B cell (primary cell): ENCODE measurements around the gene RAPGEF1. TPM values are rescaled to one million over a fixed set of nuclear protein-coding genes. Genes with fewer than 3 reads are reported as not detected.

Source experiments
- ATAC-seq: fragments of 200-7000 bp; cut with Tn5 transposase; one replicate; pipeline ENCODE4 v1.10.0; 2021; ENCODE audit warnings: low read depth, mild to moderate bottlenecking, moderate number of reproducible peaks, moderate library complexity
- CTCF ChIA-PET: fragments of 350-600 bp; sonication (Branson Sonifier 250); formaldehyde crosslinking; loops from one replicate; lab custom pipeline; 2021; ENCODE audit warnings: antibody characterized with exemption, inconsistent platforms; lab: Charles Lee
- POLR2A ChIA-PET: fragments of 350-600 bp; sonication (Branson Sonifier 250); formaldehyde crosslinking; loops from one replicate; lab custom pipeline; 2021; ENCODE audit warnings: antibody characterized with exemption; lab: Charles Lee
- DNase-seq: peaks from one replicate; pipeline ENCODE4 v3.0.0; 2013
- H2AFZ ChIP-seq: 2 replicates; pipeline ENCODE4 v1.6.1; 2012; ENCODE audit warnings: mild to moderate bottlenecking, low read depth, low read length; ENCODE audit not compliant: insufficient read depth, poor library complexity, severe bottlenecking
- H3K27ac ChIP-seq, 2 donors: 1 replicate in 1 of 2; 2 replicates in 1 of 2; pipeline ENCODE4 v1.5.1; 2012 to 2013; ENCODE audit warnings: low read length in 2 of 2, mild to moderate bottlenecking in 2 of 2, moderate library complexity in 1 of 2
- H3K27me3 ChIP-seq, 4 experiments: fragments of 200-600 bp in 1 of 4; sonication (generic) in 1 of 4; replicated peaks in 1 of 4; 1 replicate in 2 of 4; 2 replicates in 2 of 4; pipeline versions ENCODE4 v1.6.1 to v1.7.0; 2013 to 2016; ENCODE audit warnings: low read length in 3 of 4, mild to moderate bottlenecking in 2 of 4, mixed read lengths in 1 of 4, moderate library complexity in 1 of 4; ENCODE audit not compliant: insufficient read depth in 4 of 4, control insufficient read depth in 3 of 4; ENCODE audit errors: control extremely low read depth in 1 of 4
- H3K36me3 ChIP-seq, 2 experiments: replicated peaks in 1 of 2; 1 replicate in 1 of 2; 2 replicates in 1 of 2; pipeline versions ENCODE4 v1.6.1 to v1.7.1; 2013; ENCODE audit warnings: low read length in 1 of 2; ENCODE audit not compliant: insufficient read depth in 2 of 2, control insufficient read depth in 1 of 2; ENCODE audit errors: control extremely low read depth in 1 of 2, extremely low read depth in 1 of 2
- H3K4me1 ChIP-seq, 2 donors: fragments of 200-600 bp in 1 of 2; sonication (generic) in 1 of 2; 1 replicate in 1 of 2; 2 replicates in 1 of 2; pipeline versions ENCODE4 v1.5.1 to v1.6.1; 2013 to 2017; ENCODE audit warnings: low read length in 2 of 2; ENCODE audit not compliant: control insufficient read depth in 2 of 2, insufficient read depth in 2 of 2
- H3K4me2 ChIP-seq: replicated peaks from 2 replicates; pipeline ENCODE3; 2012; ENCODE audit warnings: mild to moderate bottlenecking, low read depth, low read length; ENCODE audit not compliant: poor library complexity, severe bottlenecking
- H3K4me3 ChIP-seq, 5 experiments: fragments of 200-600 bp in 1 of 5; sonication (generic) in 1 of 5; 1 replicate in 3 of 5; 2 replicates in 2 of 5; pipeline versions ENCODE4 v1.5.1 to v1.7.0; 2011 to 2016; ENCODE audit warnings: low read length in 4 of 5, mild to moderate bottlenecking in 4 of 5, low read depth in 2 of 5, control low read depth in 1 of 5, moderate library complexity in 1 of 5; ENCODE audit not compliant: insufficient read depth in 1 of 5; ENCODE audit errors: control extremely low read depth in 1 of 5, extremely low read depth in 1 of 5
- H3K79me2 ChIP-seq: fragments of 200-600 bp; sonication (generic); one replicate; pipeline ENCODE4 v1.6.0; 2016; ENCODE audit warnings: low read length; ENCODE audit not compliant: control insufficient read depth, insufficient read depth
- H3K9ac ChIP-seq: fragments of 200-600 bp; sonication (generic); 2 replicates; pipeline ENCODE4 v1.6.1; 2017; ENCODE audit warnings: mild to moderate bottlenecking, low read length, moderate library complexity
- H3K9me3 ChIP-seq, 3 donors: one replicate each; pipeline versions ENCODE4 v1.6.1 to v1.7.1; 2013; ENCODE audit warnings: low read length in 2 of 3; ENCODE audit not compliant: control insufficient read depth in 2 of 3, insufficient read depth in 1 of 3; ENCODE audit errors: control extremely low read depth in 1 of 3
- H4K20me1 ChIP-seq: 2 replicates; pipeline ENCODE4 v1.6.0; 2012; ENCODE audit warnings: mild to moderate bottlenecking, low read length; ENCODE audit not compliant: insufficient read depth, control insufficient read depth, poor library complexity, severe bottlenecking
- H3K27ac Mint-ChIP-seq: one replicate; pipeline ENCODE4 v1.8.0; 2021; ENCODE audit warnings: mixed read lengths
- H3K27me3 Mint-ChIP-seq: one replicate; pipeline ENCODE4 v1.8.0; 2021; ENCODE audit warnings: mixed read lengths
- H3K4me1 Mint-ChIP-seq: one replicate; pipeline ENCODE4 v1.8.0; 2021; ENCODE audit warnings: mixed read lengths
- H3K4me3 Mint-ChIP-seq: one replicate; pipeline ENCODE4 v1.8.0; 2021; ENCODE audit warnings: mixed read lengths
- H3K9me3 Mint-ChIP-seq: one replicate; pipeline ENCODE4 v1.8.0; 2022; ENCODE audit warnings: mixed read lengths; ENCODE audit not compliant: insufficient read depth
- CTCF ChIP-seq: fragments of 200-600 bp; IDR thresholded peaks from one replicate; pipeline ENCODE4 v1.8.0; 2022; ENCODE audit warnings: antibody characterized with exemption, mild to moderate bottlenecking
- EZH2 ChIP-seq: IDR thresholded peaks from 2 replicates; pipeline ENCODE4 v1.6.1; 2012; ENCODE audit warnings: borderline replicate concordance, low read depth, mild to moderate bottlenecking, moderate library complexity, low read length; ENCODE audit not compliant: insufficient read depth, poor library complexity, severe bottlenecking
- WGBS: methylation state at CpG from one replicate; pipeline ENCODE4 v1.1.5; 2013; ENCODE audit warnings: missing lambda C conversion rate; ENCODE audit not compliant: insufficient coverage; 5-methylcytosine and 5-hydroxymethylcytosine counted together
- intact Hi-C: fragments of 100-400 bp; cut with micrococcal nuclease; formaldehyde crosslinking; loops from one replicate; pipeline ENCODE4 v1.10.0; 2022
- polyA minus RNA-seq: library from RNA; depleted of rRNA, polyadenylated mRNA; stranded (reverse); fragments of >200 nt; gene quantifications from 2 replicates; pipeline ENCODE4 v1.2.3, GENCODE V29; 2012
- polyA plus RNA-seq: library from polyadenylated mRNA; depleted of rRNA; stranded (reverse); fragments of >200 nt; gene quantifications from 2 replicates; pipeline ENCODE4 v1.2.3, GENCODE V29; 2012
- total RNA-seq, 2 donors: library from RNA; stranded (reverse); fragments of 120-200 nt in 1 of 2; gene quantifications; 1 replicate in 1 of 2; 2 replicates in 1 of 2; pipeline versions ENCODE4 v1.2.3 to v1.2.4, GENCODE V29; 2013 to 2022

RAPGEF1 gene
- total RNA-seq (439 and 447 TPM in 2 replicates), polyA plus RNA-seq (112 and 134 TPM in 2 replicates), polyA minus RNA-seq (159 and 182 TPM in 2 replicates)
- 66.3 TPM for total RNA-seq (2013)

GRCh38 chr9:131739959-131740648 is at the start of gene RAPGEF1:
TSS of gene RAPGEF1 (minus strand) at chr9:131740076. CDS start at chr9:131739830, 246 bp downstream.
- intact Hi-C loops: loop anchor here (1.0 to 10.0 kb wide), 5 partner anchors 11 to 235 kb away; partner anchors contain the start of gene POMT1
- H3K9ac ChIP-seq: peak within 1 kb of the TSS; percentile 75
- peak within 1 kb of the TSS; percentile 72 to 83 (median 77) for H3K4me3 ChIP-seq
- H3K9me3 Mint-ChIP-seq: no peaks in the 10 kb centered on the region
- peaks cover 51% of the 10 kb centered on the region for H3K79me2 ChIP-seq
- H2AFZ ChIP-seq: peak within 1 kb of the TSS; percentile 36
- no peaks in the 10 kb centered on the region for H3K27me3 Mint-ChIP-seq
- ATAC-seq (peak; percentile 75), DNase-seq (peak; percentile 87)
- H3K4me1 ChIP-seq: peaks cover 53 to 62% of the 10 kb centered on the region in 2 donors
- peaks cover 64% of the 10 kb centered on the region for H3K4me1 Mint-ChIP-seq
- H3K27ac Mint-ChIP-seq: peak within 1 kb of the TSS; percentile 93
- TF ChIP-seq EZH2 (no peak), CTCF (peak; percentile 80)
- H4K20me1 ChIP-seq: peaks cover 24% of the 10 kb centered on the region
- H3K9me3 ChIP-seq: no peaks in the 10 kb centered on the region
- peaks cover under 1 to 3% of the 10 kb centered on the region in 2 experiments for H3K36me3 ChIP-seq
- ChIA-PET CTCF (interaction anchor here (0.7 to 15.1 kb wide), 29 partner anchors 8 to 187 kb away, joined by 3 to 263 read pairs (median 5); no protein-coding TSS in a partner anchor), POLR2A (interaction anchor here (0.7 to 1.7 kb wide), 3 partner anchors 12 to 118 kb away, joined by 3 to 11 read pairs (median 5); no protein-coding TSS in a partner anchor)
- peak within 1 kb of the TSS; percentile 84 for H3K4me2 ChIP-seq
- H3K27me3 ChIP-seq: no peaks in the 10 kb centered on the region
- peak within 1 kb of the TSS; percentile 44 to 80 for H3K27ac ChIP-seq
- 5% methylated on average over 69 of the region's 69 CpGs for WGBS
- peak within 1 kb of the TSS; percentile 97 for H3K4me3 Mint-ChIP-seq

GRCh38 chr9:131788851-131789250 is 49.0 kb upstream of the RAPGEF1 start:
- WGBS: 75% methylated on average over 1 of the region's 1 CpG
- H3K4me1 ChIP-seq: no peaks in the 10 kb centered on the region
- Mint-ChIP-seq H3K27ac (no peak overlapping the region), H3K9me3 (no peaks in the 10 kb centered on the region), H3K4me1 (no peaks in the 10 kb centered on the region), H3K27me3 (peaks cover 32% of the 10 kb centered on the region), H3K4me3 (no peak overlapping the region)
- no peak overlapping the region for H3K9ac ChIP-seq
- H3K79me2 ChIP-seq: no peaks in the 10 kb centered on the region
- H3K4me2 ChIP-seq: no peak overlapping the region
- H2AFZ ChIP-seq: no peak overlapping the region
- ChIA-PET POLR2A (no interaction called here), CTCF (no interaction called here)
- H4K20me1 ChIP-seq: no peaks in the 10 kb centered on the region
- intact Hi-C loops: no loop called here
- peaks cover 0 to 38% (median 4%) of the 10 kb centered on the region in 4 experiments for H3K27me3 ChIP-seq
- TF ChIP-seq CTCF: no peak
- no peak for TF ChIP-seq EZH2
- H3K9me3 ChIP-seq: peaks cover 0 to 4% (median 0%) of the 10 kb centered on the region in 3 donors
- ATAC-seq (no peak), DNase-seq (no peak)
- H3K27ac ChIP-seq: no peak overlapping the region
- H3K36me3 ChIP-seq: no peaks in the 10 kb centered on the region
- H3K4me3 ChIP-seq: no peak overlapping the region
